OCI-LY1 (cell line): Measurements from ENCODE around the gene LINC00237.

Experiments used
- H2AFZ ChIP-seq: fragments of 200-600 bp; sonication (generic), shearing (Covaris generic); 2 replicates; pipeline ENCODE4 v1.6.0; 2014; ENCODE audit warnings: antibody characterized with exemption, mild to moderate bottlenecking, low read length
- H3F3A ChIP-seq: fragments of 200-600 bp; sonication (generic), shearing (Covaris generic); 2 replicates; pipeline ENCODE4 v1.6.0; 2014; ENCODE audit warnings: mild to moderate bottlenecking, antibody characterized with exemption, low read length, moderate library complexity; ENCODE audit not compliant: insufficient read depth
- H3K27ac ChIP-seq: fragments of 200-600 bp; sonication (generic); 2 replicates; pipeline ENCODE4 v1.5.1; 2014; ENCODE audit warnings: low read length, mixed run types, mild to moderate bottlenecking, low read depth; ENCODE audit not compliant: poor library complexity, severe bottlenecking
- H3K27me3 ChIP-seq: fragments of 200-600 bp; sonication (generic); 2 replicates; pipeline ENCODE4 v1.6.0; 2014; ENCODE audit warnings: antibody characterized with exemption, mild to moderate bottlenecking, low read length, moderate library complexity; ENCODE audit not compliant: insufficient read depth
- H3K36me3 ChIP-seq: fragments of 200-600 bp; sonication (generic); 2 replicates; pipeline ENCODE4 v1.6.1; 2014; ENCODE audit warnings: mild to moderate bottlenecking, antibody characterized with exemption, low read length, moderate library complexity, mixed read lengths; ENCODE audit not compliant: insufficient read depth
- H3K4me1 ChIP-seq: fragments of 200-600 bp; sonication (generic); 2 replicates; pipeline ENCODE4 v1.5.1; 2014; ENCODE audit warnings: mild to moderate bottlenecking, low read length, moderate library complexity; ENCODE audit not compliant: insufficient read depth, severe bottlenecking
- H3K4me2 ChIP-seq: fragments of 200-600 bp; sonication (generic), shearing (Covaris generic); 2 replicates; pipeline ENCODE4 v1.6.1; 2014; ENCODE audit warnings: low read length
- H3K4me3 ChIP-seq: fragments of 200-600 bp; sonication (generic); 2 replicates; pipeline ENCODE4 v1.5.1; 2014; ENCODE audit warnings: low read length, low read depth, mild to moderate bottlenecking, mixed read lengths; ENCODE audit not compliant: poor library complexity, severe bottlenecking
- H3K79me2 ChIP-seq: fragments of 200-600 bp; shearing (Covaris generic); 2 replicates; pipeline ENCODE4 v1.6.1; 2016; ENCODE audit warnings: mixed run types, low read length, mixed read lengths; ENCODE audit not compliant: insufficient read depth
- H3K9ac ChIP-seq: fragments of 200-600 bp; sonication (generic), shearing (Covaris generic); 2 replicates; pipeline ENCODE4 v1.6.1; 2014; ENCODE audit warnings: mild to moderate bottlenecking, low read length, mixed read lengths
- H3K9me2 ChIP-seq: fragments of 200-600 bp; sonication (generic), shearing (Covaris generic); 2 replicates; pipeline ENCODE4 v1.6.1; 2014; ENCODE audit warnings: low read depth, mild to moderate bottlenecking, low read length, mixed read lengths
- H3K9me3 ChIP-seq: fragments of 200-600 bp; shearing (Covaris generic); 2 replicates; pipeline ENCODE4 v1.6.1; 2014; ENCODE audit warnings: low read length, mixed read lengths
- H4K20me1 ChIP-seq: fragments of 200-600 bp; sonication (generic), shearing (Covaris generic); 2 replicates; pipeline ENCODE4 v1.6.0; 2016; ENCODE audit warnings: mild to moderate bottlenecking, low read length; ENCODE audit not compliant: insufficient read depth
- EZH2 ChIP-seq: fragments of 200-600 bp; sonication (generic), shearing (Covaris generic); IDR thresholded peaks from 2 replicates; pipeline ENCODE4 v1.8.0; 2017; ENCODE audit warnings: borderline replicate concordance, mixed run types, mild to moderate bottlenecking, antibody characterized with exemption, low read length, moderate library complexity, mixed read lengths
- TF ChIP-seq, protein P1 (sequence below): fragments of 200-600 bp; sonication (generic), shearing (Covaris generic); IDR thresholded peaks from 2 replicates; pipeline ENCODE4 v1.5.1; 2017; ENCODE audit warnings: mild to moderate bottlenecking, antibody characterized with exemption, low read length, moderate library complexity, mixed read lengths

The LINC00237 gene

DNA sequence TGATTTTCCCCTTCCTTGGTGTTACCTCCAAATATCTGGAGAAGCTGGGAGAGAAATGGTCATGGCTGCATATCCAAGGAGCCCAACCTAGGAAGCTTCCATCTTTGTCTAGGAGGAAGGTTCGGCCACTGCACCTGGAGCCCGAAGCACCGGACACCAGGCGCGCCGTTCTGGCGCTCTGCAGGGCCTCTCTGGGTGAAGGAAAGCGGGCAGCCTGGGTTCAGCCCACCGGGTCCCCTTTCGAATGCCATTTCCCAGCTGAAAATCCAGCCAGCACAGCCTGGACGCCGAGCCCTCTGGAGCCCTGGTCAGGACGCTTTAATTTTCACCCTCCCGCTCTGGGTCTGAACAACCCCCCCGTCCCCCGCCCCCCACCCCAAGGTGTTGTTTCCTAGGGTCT lies 1.2 kb downstream of the LINC00237 start:
- Histone ChIP-seq H3K9me3 (no peaks in the 10 kb centered on the region), H3K9ac (no peak overlapping the region), H3K79me2 (no peaks in the 10 kb centered on the region), H3K4me1 (peaks cover 12% of the 10 kb centered on the region), H3K27ac (no peak overlapping the region), H3K4me2 (no peak overlapping the region), H4K20me1 (no peaks in the 10 kb centered on the region), H3F3A (no peaks in the 10 kb centered on the region), H2AFZ (no peak overlapping the region), H3K27me3 (0 out of 2 replicates have a peak, but pooled peaks cover 5% of the 10 kb centered on the region), H3K36me3 (no peaks in the 10 kb centered on the region), H3K4me3 (no peak overlapping the region), H3K9me2 (no peaks in the 10 kb centered on the region)
- TF ChIP-seq, protein P1, sequence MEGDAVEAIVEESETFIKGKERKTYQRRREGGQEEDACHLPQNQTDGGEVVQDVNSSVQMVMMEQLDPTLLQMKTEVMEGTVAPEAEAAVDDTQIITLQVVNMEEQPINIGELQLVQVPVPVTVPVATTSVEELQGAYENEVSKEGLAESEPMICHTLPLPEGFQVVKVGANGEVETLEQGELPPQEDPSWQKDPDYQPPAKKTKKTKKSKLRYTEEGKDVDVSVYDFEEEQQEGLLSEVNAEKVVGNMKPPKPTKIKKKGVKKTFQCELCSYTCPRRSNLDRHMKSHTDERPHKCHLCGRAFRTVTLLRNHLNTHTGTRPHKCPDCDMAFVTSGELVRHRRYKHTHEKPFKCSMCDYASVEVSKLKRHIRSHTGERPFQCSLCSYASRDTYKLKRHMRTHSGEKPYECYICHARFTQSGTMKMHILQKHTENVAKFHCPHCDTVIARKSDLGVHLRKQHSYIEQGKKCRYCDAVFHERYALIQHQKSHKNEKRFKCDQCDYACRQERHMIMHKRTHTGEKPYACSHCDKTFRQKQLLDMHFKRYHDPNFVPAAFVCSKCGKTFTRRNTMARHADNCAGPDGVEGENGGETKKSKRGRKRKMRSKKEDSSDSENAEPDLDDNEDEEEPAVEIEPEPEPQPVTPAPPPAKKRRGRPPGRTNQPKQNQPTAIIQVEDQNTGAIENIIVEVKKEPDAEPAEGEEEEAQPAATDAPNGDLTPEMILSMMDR, result no peak

DNA sequence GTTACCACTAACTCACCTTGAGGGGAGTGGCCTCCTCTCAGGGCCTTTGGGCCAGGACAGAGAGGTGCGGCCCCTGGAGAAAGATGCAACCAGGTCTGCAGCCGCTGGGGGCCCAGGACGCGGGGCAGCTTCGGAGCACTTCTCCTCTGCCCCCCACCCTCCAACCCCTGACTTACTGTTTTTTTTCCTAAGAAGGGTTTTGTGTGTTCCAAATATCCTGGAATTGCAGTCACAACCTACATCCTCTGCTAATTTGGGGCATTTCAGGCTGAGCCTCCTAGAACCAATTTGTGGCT lies 1.7 kb downstream of the LINC00237 start:
- Histone ChIP-seq H3K27me3 (0 out of 2 replicates have a peak, but pooled peaks cover 5% of the 10 kb centered on the region), H3K4me1 (peaks cover 17% of the 10 kb centered on the region), H2AFZ (no peak overlapping the region), H3K27ac (no peak overlapping the region), H3K9ac (no peak overlapping the region), H3K36me3 (no peaks in the 10 kb centered on the region), H3K79me2 (no peaks in the 10 kb centered on the region), H3K9me3 (no peaks in the 10 kb centered on the region), H3K9me2 (no peaks in the 10 kb centered on the region), H4K20me1 (no peaks in the 10 kb centered on the region), H3K4me2 (no peak overlapping the region), H3K4me3 (no peak overlapping the region), H3F3A (no peaks in the 10 kb centered on the region)
- TF ChIP-seq EZH2, result no peak

DNA sequence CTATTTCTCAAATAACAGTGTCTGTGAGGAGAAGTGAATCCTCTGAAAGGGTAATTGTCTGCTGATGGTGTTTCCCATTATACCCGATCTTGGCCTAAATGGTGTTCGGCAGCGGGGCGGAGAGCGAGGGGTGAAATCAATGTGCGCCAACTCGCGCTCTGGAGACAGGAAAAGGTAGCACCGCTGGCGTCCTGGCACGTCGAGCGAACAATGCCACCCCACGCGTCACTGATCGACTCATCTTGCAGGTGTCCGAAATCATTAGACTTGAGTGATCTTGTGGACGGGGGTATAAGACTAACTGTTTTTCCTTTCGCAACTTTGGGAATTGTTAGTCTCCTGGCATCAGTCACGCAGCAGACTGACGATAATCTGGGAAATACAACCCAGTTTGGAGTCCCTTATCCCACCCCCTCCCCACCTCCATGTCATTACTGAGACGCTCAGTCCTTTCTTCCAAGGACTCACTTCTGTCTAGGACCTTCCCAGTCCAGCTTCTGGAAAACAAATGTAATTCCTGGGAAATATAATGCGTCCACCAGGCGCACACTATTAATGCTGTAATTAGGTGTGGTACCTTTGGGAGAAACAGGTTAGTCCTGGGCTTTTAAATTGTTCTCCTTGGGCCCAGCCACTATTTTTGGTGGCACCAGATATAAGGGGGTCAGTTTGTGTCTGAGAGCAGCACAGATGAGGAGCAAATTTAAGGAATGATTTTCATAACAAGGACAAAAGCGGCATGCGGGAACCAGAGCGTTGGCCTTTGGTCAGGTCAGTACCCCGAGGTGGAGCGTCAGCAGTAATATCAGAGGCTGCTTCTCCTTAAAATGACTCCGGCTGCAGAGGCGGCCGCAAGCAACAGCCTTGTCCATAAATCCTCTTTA lies 2.3 kb downstream of the LINC00237 start:
- H3K4me3 ChIP-seq, result no peak overlapping the region
- H3K27me3 ChIP-seq, result 0 out of 2 replicates have a peak, but pooled peaks cover 5% of the 10 kb centered on the region
- no peaks in the 10 kb centered on the region for H3K36me3 ChIP-seq
- H3K9me3 ChIP-seq, result no peaks in the 10 kb centered on the region
- 0 out of 2 replicates have a peak, but pooled peaks cover under 1% of the 10 kb centered on the region for H3F3A ChIP-seq
- H3K79me2 ChIP-seq, result no peaks in the 10 kb centered on the region
- no peak overlapping the region for H2AFZ ChIP-seq
- H3K27ac ChIP-seq, result no peak overlapping the region
- TF ChIP-seq, protein P1, result no peak
- no peak for TF ChIP-seq EZH2
- H3K9ac ChIP-seq, result no peak overlapping the region
- H4K20me1 ChIP-seq, result no peaks in the 10 kb centered on the region
- peaks cover 23% of the 10 kb centered on the region for H3K4me1 ChIP-seq
- no peaks in the 10 kb centered on the region for H3K9me2 ChIP-seq
- H3K4me2 ChIP-seq, result no peak overlapping the region
